Measurements from ENCODE around the gene GOLM1. TPM values are rescaled to one million over a fixed set of nuclear protein-coding genes. Genes with fewer than 3 reads are reported as not detected.

The GOLM1 gene
- total and polyA plus RNA-seq, 4 donors = 4.6 to 29.4 (median 10.0) TPM

GRCh38 chr9:85987236-85987635, 112.1 kb downstream of the GOLM1 start:
- Histone ChIP-seq H3K27me3 (ENCODE audit: control insufficient read depth in 1 of 2, insufficient read depth in 2 of 2, low read length in 1 of 2) (no peaks in the 10 kb centered on the region), H3K4me3 (ENCODE audit: low read length in 2 of 2) (no peak overlapping the region), H3K36me3 (ENCODE audit: control insufficient read depth in 1 of 2, insufficient read depth in 2 of 2, low read length in 1 of 2) (peaks cover 0 to 3% of the 10 kb centered on the region in 2 donors), H3K9me3 (ENCODE audit: control insufficient read depth, low read length) (no peaks in the 10 kb centered on the region), H3K27ac (ENCODE audit: low read depth in 1 of 2, low read length in 2 of 2) (no peak overlapping the region), H3K4me1 (ENCODE audit: control insufficient read depth in 1 of 2, insufficient read depth in 2 of 2, low read length in 2 of 2) (peaks cover 0 to 1% of the 10 kb centered on the region in 2 donors)
- DNase-seq = no peak
- intact Hi-C loops (cut with DNase I) = no loop called here
- peak; percentile 80 for ATAC-seq (ENCODE audit: low FRiP score)
- 81 to 82% methylated on average over 3 of the region's 3 CpGs for WGBS, 2 donors

GRCh38 chr9:85984457-85984856, 114.9 kb downstream of the GOLM1 start:
- Histone ChIP-seq H3K4me1 (ENCODE audit: control insufficient read depth in 1 of 2, insufficient read depth in 2 of 2, low read length in 2 of 2) (peaks cover 0 to 1% of the 10 kb centered on the region in 2 donors), H3K9me3 (ENCODE audit: control insufficient read depth, low read length) (no peaks in the 10 kb centered on the region), H3K4me3 (ENCODE audit: low read length in 2 of 2) (no peak overlapping the region), H3K27me3 (ENCODE audit: control insufficient read depth in 1 of 2, insufficient read depth in 2 of 2, low read length in 1 of 2) (no peaks in the 10 kb centered on the region), H3K36me3 (ENCODE audit: control insufficient read depth in 1 of 2, insufficient read depth in 2 of 2, low read length in 1 of 2) (peaks cover 5 to 9% of the 10 kb centered on the region in 2 donors), H3K27ac (ENCODE audit: low read depth in 1 of 2, low read length in 2 of 2) (no peak overlapping the region)
- intact Hi-C loops (cut with DNase I) = no loop called here
- WGBS, 2 donors = 98 to 99% methylated on average over 2 of the region's 2 CpGs
- no peak for ATAC-seq (ENCODE audit: low FRiP score)
- no peak for DNase-seq

- Histone ChIP-seq H3K27ac (ENCODE audit: low read depth in 1 of 2, low read length in 2 of 2) (no peak overlapping the region), H3K27me3 (ENCODE audit: control insufficient read depth in 1 of 2, insufficient read depth in 2 of 2, low read length in 1 of 2) (no peaks in the 10 kb centered on the region), H3K36me3 (ENCODE audit: control insufficient read depth in 1 of 2, insufficient read depth in 2 of 2, low read length in 1 of 2) (peaks cover 5 to 12% of the 10 kb centered on the region in 2 donors), H3K9me3 (ENCODE audit: control insufficient read depth, low read length) (no peaks in the 10 kb centered on the region), H3K4me3 (ENCODE audit: low read length in 2 of 2) (no peak overlapping the region), H3K4me1 (ENCODE audit: control insufficient read depth in 1 of 2, insufficient read depth in 2 of 2, low read length in 2 of 2) (peaks cover 0 to 1% of the 10 kb centered on the region in 2 donors)
- DNase-seq = no peak
- ATAC-seq (ENCODE audit: low FRiP score) = no peak
- WGBS, 2 donors = 74 to 76% methylated on average over 3 of the region's 3 CpGs
- intact Hi-C loops (cut with DNase I) = no loop called here
Measured at GRCh38 chr9:85981369-85981768, 118.0 kb downstream of the GOLM1 start.

- no peaks in the 10 kb centered on the region for H3K4me1 ChIP-seq (ENCODE audit: control insufficient read depth in 1 of 2, insufficient read depth in 2 of 2, low read length in 2 of 2)
- no peak overlapping the region for H3K27ac ChIP-seq (ENCODE audit: low read depth in 1 of 2, low read length in 2 of 2)
- peaks cover 5 to 9% of the 10 kb centered on the region in 2 donors for H3K36me3 ChIP-seq (ENCODE audit: control insufficient read depth in 1 of 2, insufficient read depth in 2 of 2, low read length in 1 of 2)
- WGBS, 2 donors = 91 to 94% methylated on average over 4 of the region's 4 CpGs
- DNase-seq = no peak
- H3K27me3 ChIP-seq (ENCODE audit: control insufficient read depth in 1 of 2, insufficient read depth in 2 of 2, low read length in 1 of 2) = no peaks in the 10 kb centered on the region
- no peaks in the 10 kb centered on the region for H3K9me3 ChIP-seq (ENCODE audit: control insufficient read depth, low read length)
- intact Hi-C loops (cut with DNase I) = no loop called here
- no peak overlapping the region for H3K4me3 ChIP-seq (ENCODE audit: low read length in 2 of 2)
- no peak for ATAC-seq (ENCODE audit: low FRiP score)
Measured at GRCh38 chr9:85978496-85978895, 120.9 kb downstream of the GOLM1 start.

Other genes starting within 250 kb of the GOLM1 start
- gene NAA35, start 158.4 kb downstream of the GOLM1 start, total RNA-seq = 10 to 100 TPM; 22.8 to 23.5 TPM
- gene NAA35, start 158.4 kb downstream of the GOLM1 start, polyA plus RNA-seq = 10 to 100 TPM in 1 of 2 donors, 1 to 10 TPM in 1; 4.5 to 10.6 TPM
- gene C9orf153, start 160.1 kb upstream of the GOLM1 start, total RNA-seq = 1 to 10 TPM; 1.3 to 1.4 TPM
- not detected for gene C9orf153, start 160.1 kb upstream of the GOLM1 start, polyA plus RNA-seq
- gene ISCA1, start 183.0 kb upstream of the GOLM1 start, total RNA-seq = 10 to 100 TPM; 24.1 to 25.1 TPM
- gene ISCA1, start 183.0 kb upstream of the GOLM1 start, polyA plus RNA-seq = 10 to 100 TPM; 45.4 to 53.6 TPM